HUES48 (cell line): ENCODE measurements around the gene ZC3H12C.

ENCODE experiments used
- H3K27ac ChIP-seq: one replicate; pipeline ENCODE4 v1.7.0; 2013; ENCODE audit warnings: low read depth, low read length, inconsistent platforms
- H3K27me3 ChIP-seq: 2 replicates; pipeline ENCODE4 v1.6.1; 2013; ENCODE audit warnings: mild to moderate bottlenecking, low read length; ENCODE audit not compliant: control insufficient read depth, insufficient read depth
- H3K36me3 ChIP-seq: 2 replicates; pipeline ENCODE4 v1.6.1; 2013; ENCODE audit warnings: low read length; ENCODE audit not compliant: control insufficient read depth, insufficient read depth
- H3K4me1 ChIP-seq: 2 replicates; pipeline ENCODE4 v1.6.1; 2013; ENCODE audit warnings: mild to moderate bottlenecking, low read length; ENCODE audit not compliant: control insufficient read depth, insufficient read depth
- H3K4me3 ChIP-seq: 2 replicates; pipeline ENCODE4 v1.5.1; 2013; ENCODE audit warnings: mild to moderate bottlenecking, low read depth, low read length
- H3K9ac ChIP-seq: 2 replicates; pipeline ENCODE4 v1.6.1; 2013; ENCODE audit warnings: mild to moderate bottlenecking, low read depth, low read length, moderate library complexity
- H3K9me3 ChIP-seq: 2 replicates; pipeline ENCODE4 v1.6.1; 2013; ENCODE audit warnings: low read length; ENCODE audit not compliant: control insufficient read depth, insufficient read depth

The ZC3H12C gene

GRCh38 chr11:110092515-110093406, at the start of gene ZC3H12C:
Gene ZC3H12C (plus strand): TSS chr11:110093392. CDS start chr11:110093412, 20 bp downstream.
- peak within 1 kb of the TSS; percentile 78 for H3K4me3 ChIP-seq
- no peaks in the 10 kb centered on the region for H3K9me3 ChIP-seq
- H3K9ac ChIP-seq = peak within 1 kb of the TSS; percentile 63
- H3K36me3 ChIP-seq = no peaks in the 10 kb centered on the region
- peaks cover 17% of the 10 kb centered on the region for H3K27me3 ChIP-seq
- peaks cover 5% of the 10 kb centered on the region; the same call in 1 of the 2 replicates for H3K4me1 ChIP-seq
- peak within 1 kb of the TSS; percentile 63 for H3K27ac ChIP-seq

GRCh38 chr11:110044226-110044968, 48.8 kb upstream of the ZC3H12C start:
- no peaks in the 10 kb centered on the region for H3K4me1 ChIP-seq
- no peaks in the 10 kb centered on the region for H3K9me3 ChIP-seq
- no peak overlapping the region for H3K27ac ChIP-seq
- no peaks in the 10 kb centered on the region for H3K36me3 ChIP-seq
- no peak overlapping the region for H3K4me3 ChIP-seq
- H3K27me3 ChIP-seq = no peaks in the 10 kb centered on the region
- H3K9ac ChIP-seq = no peak overlapping the region

GRCh38 chr11:110046775-110047380, 46.3 kb upstream of the ZC3H12C start:
- no peak overlapping the region for H3K27ac ChIP-seq
- peaks cover under 1% of the 10 kb centered on the region; the same call in 1 of the 2 replicates for H3K9me3 ChIP-seq
- H3K36me3 ChIP-seq = no peaks in the 10 kb centered on the region
- H3K4me3 ChIP-seq = no peak overlapping the region
- no peak overlapping the region for H3K9ac ChIP-seq
- no peaks in the 10 kb centered on the region for H3K4me1 ChIP-seq
- no peaks in the 10 kb centered on the region for H3K27me3 ChIP-seq

- H3K27me3 ChIP-seq = no peaks in the 10 kb centered on the region
- no peak overlapping the region for H3K27ac ChIP-seq
- H3K36me3 ChIP-seq = no peaks in the 10 kb centered on the region
- no peak overlapping the region for H3K4me3 ChIP-seq
- no peaks in the 10 kb centered on the region for H3K4me1 ChIP-seq
- peaks cover 8% of the 10 kb centered on the region for H3K9me3 ChIP-seq
- H3K9ac ChIP-seq = no peak overlapping the region
These were observed 43.5 kb upstream of the ZC3H12C start for GRCh38 chr11:110049501-110050200.

- Histone ChIP-seq H3K4me1 (no peaks in the 10 kb centered on the region), H3K9ac (no peak overlapping the region), H3K9me3 (peaks cover 8% of the 10 kb centered on the region), H3K27me3 (no peaks in the 10 kb centered on the region), H3K4me3 (no peak overlapping the region), H3K36me3 (no peaks in the 10 kb centered on the region), H3K27ac (no peak overlapping the region)
These were observed 43.0 kb upstream of the ZC3H12C start for GRCh38 chr11:110050201-110050506.

- Histone ChIP-seq H3K9me3 (peaks cover 8% of the 10 kb centered on the region), H3K9ac (no peak overlapping the region), H3K36me3 (no peaks in the 10 kb centered on the region), H3K27ac (no peak overlapping the region), H3K27me3 (no peaks in the 10 kb centered on the region), H3K4me3 (no peak overlapping the region), H3K4me1 (no peaks in the 10 kb centered on the region)
These were observed 39.3 kb upstream of the ZC3H12C start for GRCh38 chr11:110053848-110054414.

GRCh38 chr11:110056956-110057355, 36.2 kb upstream of the ZC3H12C start:
- no peaks in the 10 kb centered on the region for H3K4me1 ChIP-seq
- H3K27ac ChIP-seq = no peak overlapping the region
- no peaks in the 10 kb centered on the region for H3K27me3 ChIP-seq
- no peaks in the 10 kb centered on the region for H3K36me3 ChIP-seq
- no peak overlapping the region for H3K4me3 ChIP-seq
- H3K9ac ChIP-seq = no peak overlapping the region
- peaks cover 7% of the 10 kb centered on the region for H3K9me3 ChIP-seq

GRCh38 chr11:110059706-110060463, 33.3 kb upstream of the ZC3H12C start:
- H3K27ac ChIP-seq = no peak overlapping the region
- no peak overlapping the region for H3K9ac ChIP-seq
- H3K4me1 ChIP-seq = no peaks in the 10 kb centered on the region
- H3K4me3 ChIP-seq = no peak overlapping the region
- H3K27me3 ChIP-seq = no peaks in the 10 kb centered on the region
- H3K36me3 ChIP-seq = no peaks in the 10 kb centered on the region
- H3K9me3 ChIP-seq = no peaks in the 10 kb centered on the region

GRCh38 chr11:110061296-110061695, 31.9 kb upstream of the ZC3H12C start:
- H3K36me3 ChIP-seq = no peaks in the 10 kb centered on the region
- no peaks in the 10 kb centered on the region for H3K4me1 ChIP-seq
- H3K4me3 ChIP-seq = no peak overlapping the region
- H3K9me3 ChIP-seq = no peaks in the 10 kb centered on the region
- H3K27ac ChIP-seq = no peak overlapping the region
- H3K9ac ChIP-seq = no peak overlapping the region
- H3K27me3 ChIP-seq = no peaks in the 10 kb centered on the region

- no peak overlapping the region for H3K9ac ChIP-seq
- no peaks in the 10 kb centered on the region for H3K4me1 ChIP-seq
- H3K27ac ChIP-seq = no peak overlapping the region
- no peaks in the 10 kb centered on the region for H3K27me3 ChIP-seq
- H3K36me3 ChIP-seq = no peaks in the 10 kb centered on the region
- no peaks in the 10 kb centered on the region for H3K9me3 ChIP-seq
- no peak overlapping the region for H3K4me3 ChIP-seq
These were observed 30.9 kb upstream of the ZC3H12C start for GRCh38 chr11:110062247-110062646.
